Mesothelial cell of epicardium (in vitro differentiated cells): Measurements from ENCODE around the gene EYA3. TPM values are rescaled to one million over a fixed set of nuclear protein-coding genes. Genes with fewer than 3 reads are reported as not detected.

Source experiments
- DNase-seq, 2 experiments: peaks; one replicate each; pipeline ENCODE4 v3.0.0; 2021; ENCODE audit warnings: low spot score in 2 of 2; ENCODE audit not compliant: unreplicated experiment in 2 of 2
- H3K27ac Mint-ChIP-seq: 2 replicates; pipeline ENCODE4 v1.8.0; 2021; ENCODE audit warnings: mixed read lengths
- H3K27me3 Mint-ChIP-seq: 2 replicates; pipeline ENCODE4 v1.8.0; 2021; ENCODE audit warnings: low read depth, mixed read lengths
- H3K36me3 Mint-ChIP-seq: 2 replicates; pipeline ENCODE4 v1.8.0; 2021; ENCODE audit warnings: mixed read lengths
- H3K4me1 Mint-ChIP-seq: 2 replicates; pipeline ENCODE4 v1.8.0; 2021; ENCODE audit warnings: mixed read lengths
- H3K4me3 Mint-ChIP-seq: 2 replicates; pipeline ENCODE4 v1.8.0; 2021; ENCODE audit warnings: mild to moderate bottlenecking, moderate library complexity, mixed read lengths
- H3K9me3 Mint-ChIP-seq: 2 replicates; pipeline ENCODE4 v1.8.0; 2021; ENCODE audit warnings: mixed read lengths
- CTCF ChIP-seq: fragments of 200-600 bp; sonication (generic); IDR thresholded peaks from one replicate; pipeline ENCODE4 v1.5.0; 2021; ENCODE audit warnings: antibody characterized with exemption; ENCODE audit not compliant: unreplicated experiment
- total RNA-seq: library from RNA; stranded (reverse); gene quantifications from 3 replicates; pipeline ENCODE4 v1.2.1, GENCODE V29; 2021

EYA3 gene
- total RNA-seq, 1 donor from 2014 or later: 29.3 TPM

GRCh38 chr1:28074892-28075511, 13.4 kb downstream of the EYA3 start:
- Mint-ChIP-seq H3K27ac (no peak overlapping the region), H3K27me3 (no peaks in the 10 kb centered on the region), H3K4me1 (peaks cover 10% of the 10 kb centered on the region), H3K36me3 (no peaks in the 10 kb centered on the region), H3K4me3 (no peak overlapping the region), H3K9me3 (peaks cover 8% of the 10 kb centered on the region)
- no peak for DNase-seq
- TF ChIP-seq CTCF: no peak

- Mint-ChIP-seq H3K4me1 (peaks cover 6% of the 10 kb centered on the region), H3K27me3 (no peaks in the 10 kb centered on the region), H3K36me3 (no peaks in the 10 kb centered on the region), H3K9me3 (peaks cover 8% of the 10 kb centered on the region), H3K4me3 (no peak overlapping the region), H3K27ac (no peak overlapping the region)
- no peak for TF ChIP-seq CTCF
- DNase-seq: no peak
Measured at GRCh38 chr1:28073867-28074266, 14.5 kb downstream of the EYA3 start.

DNA sequence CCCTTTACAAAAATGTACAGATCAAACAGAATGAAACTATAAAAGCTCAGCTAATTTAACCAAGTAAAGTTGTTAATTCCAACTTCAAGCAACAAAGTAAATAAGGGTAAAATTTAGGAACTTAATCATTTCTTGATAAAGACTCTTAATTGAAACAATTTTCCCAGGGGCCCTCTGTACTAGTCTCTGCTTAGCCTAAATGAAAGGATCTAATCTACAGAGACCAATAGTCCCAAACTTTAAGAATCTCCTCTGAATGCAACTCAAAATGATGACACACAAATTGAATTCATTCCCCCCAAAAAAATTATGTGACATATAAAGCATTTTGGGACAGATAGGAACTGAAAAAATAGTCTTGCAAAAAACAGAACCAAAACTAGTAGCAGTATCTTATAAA, 16.6 kb downstream of the EYA3 start:
- no peak overlapping the region for H3K4me3 Mint-ChIP-seq
- peaks cover 11% of the 10 kb centered on the region for H3K4me1 Mint-ChIP-seq
- no peak for TF ChIP-seq CTCF

GRCh38 chr1:28070725-28071593, 17.5 kb downstream of the EYA3 start:
- no peak overlapping the region for H3K4me3 Mint-ChIP-seq
- H3K27me3 Mint-ChIP-seq: no peaks in the 10 kb centered on the region
- no peak for DNase-seq
- TF ChIP-seq CTCF: no peak
- no peaks in the 10 kb centered on the region for H3K36me3 Mint-ChIP-seq
- no peak overlapping the region for H3K27ac Mint-ChIP-seq
- H3K9me3 Mint-ChIP-seq: peaks cover 8% of the 10 kb centered on the region
- peaks cover 13% of the 10 kb centered on the region for H3K4me1 Mint-ChIP-seq

More for the DNA sequence above, 16.6 kb downstream of the EYA3 start:
- peaks cover 8% of the 10 kb centered on the region for H3K9me3 Mint-ChIP-seq
- H3K36me3 Mint-ChIP-seq: no peaks in the 10 kb centered on the region
- H3K27me3 Mint-ChIP-seq: no peaks in the 10 kb centered on the region
- no peak for DNase-seq
- H3K27ac Mint-ChIP-seq: no peak overlapping the region

DNA sequence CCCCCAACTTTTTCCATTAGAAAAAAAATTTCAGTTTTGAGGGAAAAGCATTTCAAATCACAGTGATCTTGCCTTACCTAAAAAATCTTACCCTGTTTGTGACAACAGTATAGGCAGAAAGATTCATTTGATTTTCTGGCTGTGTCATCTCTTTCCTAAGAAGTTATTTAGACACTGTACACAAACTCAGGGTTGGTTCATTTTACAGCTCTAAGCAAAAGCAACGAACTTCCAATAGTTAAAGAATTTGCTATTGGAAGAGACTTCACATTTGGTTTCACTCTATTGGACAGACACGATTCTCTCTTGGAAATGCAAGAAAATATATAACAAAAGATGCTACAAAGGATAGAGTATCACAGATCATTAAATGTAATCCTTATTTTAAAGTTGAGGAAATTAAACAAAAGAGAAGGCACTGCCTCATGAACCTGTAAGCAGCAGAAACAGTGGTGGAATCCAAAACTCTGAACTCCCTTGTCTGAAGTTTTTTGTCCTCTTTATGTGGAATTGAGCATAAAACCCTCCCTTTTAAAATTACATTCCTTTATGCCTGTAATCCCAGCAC, 20.8 kb downstream of the EYA3 start:
- Mint-ChIP-seq H3K4me3 (no peak overlapping the region), H3K27me3 (no peaks in the 10 kb centered on the region), H3K9me3 (peaks cover 8% of the 10 kb centered on the region), H3K36me3 (no peaks in the 10 kb centered on the region), H3K27ac (no peak overlapping the region), H3K4me1 (peaks cover 11% of the 10 kb centered on the region)
- TF ChIP-seq CTCF: no peak
- DNase-seq: no peak
